Parathyroid adenoma (tissue), 2 donors: ENCODE data around the gene ZNF627.
"Not testable (repeated sequence)": the region's sequence is repeated elsewhere in the genome, so short reads cannot be mapped to it uniquely, and the experiment has no call there.

Experiments
- H2AFZ ChIP-seq: fragments of 300-600 bp; sonication (generic); one replicate; pipeline ENCODE4 v1.7.0; 2017; ENCODE audit warnings: antibody characterized with exemption, mild to moderate bottlenecking
- H3K27ac ChIP-seq: fragments of 300-600 bp; sonication (generic); one replicate; pipeline ENCODE4 v1.7.0; 2017
- H3K27me3 ChIP-seq: fragments of 300-600 bp; sonication (generic); one replicate; pipeline ENCODE4 v1.7.0; 2017; ENCODE audit warnings: low read length; ENCODE audit not compliant: control insufficient read depth, insufficient read depth
- H3K36me3 ChIP-seq: fragments of 300-600 bp; sonication (generic); one replicate; pipeline ENCODE4 v1.7.0; 2017; ENCODE audit warnings: low read length; ENCODE audit not compliant: control insufficient read depth, insufficient read depth
- H3K4me1 ChIP-seq: fragments of 300-600 bp; sonication (generic); one replicate; pipeline ENCODE4 v1.7.0; 2017; ENCODE audit warnings: control low read depth
- H3K4me2 ChIP-seq: fragments of 300-600 bp; sonication (generic); one replicate; pipeline ENCODE4 v1.7.0; 2017; ENCODE audit warnings: low read length
- H3K4me3 ChIP-seq: fragments of 300-600 bp; sonication (generic); one replicate; pipeline ENCODE4 v1.7.0; 2017; ENCODE audit warnings: low read depth, low read length
- H3K79me2 ChIP-seq: fragments of 300-600 bp; sonication (generic); one replicate; pipeline ENCODE4 v1.7.0; 2017; ENCODE audit warnings: control low read depth
- H3K9ac ChIP-seq: fragments of 300-600 bp; sonication (generic); one replicate; pipeline ENCODE4 v1.7.0; 2017; ENCODE audit warnings: mild to moderate bottlenecking
- H3K9me3 ChIP-seq: fragments of 300-600 bp; sonication (generic); one replicate; pipeline ENCODE4 v1.7.0; 2017; ENCODE audit warnings: low read length; ENCODE audit not compliant: control insufficient read depth
- TF ChIP-seq, protein P1 (sequence below): fragments of 300-600 bp; sonication (generic); IDR thresholded peaks from one replicate; pipeline ENCODE4 v1.7.0; 2017; ENCODE audit warnings: antibody characterized with exemption, mild to moderate bottlenecking
- donor health status: primary hyperparathyroidism.

The ZNF627 gene

DNA sequence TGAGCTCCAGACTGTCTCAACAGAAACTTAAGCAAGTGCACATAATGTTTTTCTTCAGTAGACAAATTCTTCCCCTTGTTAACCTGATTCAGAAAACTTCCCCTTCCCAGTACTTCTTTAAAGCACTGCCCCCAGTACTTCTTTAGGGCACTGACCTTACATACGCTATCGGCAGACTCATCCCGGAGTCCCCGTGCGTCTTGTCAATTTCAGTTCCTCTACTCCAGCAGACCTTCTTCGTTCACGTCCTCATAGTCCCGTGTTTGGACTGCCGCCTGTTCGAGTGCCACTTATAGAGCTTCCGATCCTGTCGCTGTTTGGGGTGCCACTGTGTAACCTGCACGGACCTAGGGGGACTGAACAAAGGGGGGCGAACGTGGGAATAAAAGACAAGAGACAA lies 29.0 kb downstream of the ZNF627 start:
- no peaks in the 10 kb centered on the region for H3K36me3 ChIP-seq
- H3K9me3 ChIP-seq, result no peaks in the 10 kb centered on the region

DNA sequence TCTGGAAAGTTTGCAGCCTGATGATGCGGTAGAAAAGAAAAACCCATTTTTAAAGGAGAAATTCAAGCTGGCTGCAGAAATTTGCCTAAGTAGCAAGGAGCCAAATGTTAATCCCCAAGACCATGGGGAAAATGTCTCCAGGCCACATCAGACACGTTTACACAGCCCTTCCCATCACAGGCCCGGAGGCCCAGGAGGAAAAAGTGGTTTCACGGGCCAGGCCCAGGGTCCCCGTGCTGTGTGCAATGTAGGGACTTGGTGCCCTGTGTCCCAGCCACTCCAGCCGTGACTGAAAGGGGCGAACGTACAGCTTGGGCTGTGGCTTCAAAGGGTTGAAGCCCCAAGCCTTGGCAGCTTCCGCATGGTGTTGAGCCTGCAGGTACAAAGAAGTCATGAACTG lies 35.9 kb downstream of the ZNF627 start:
- TF ChIP-seq, protein P1, sequence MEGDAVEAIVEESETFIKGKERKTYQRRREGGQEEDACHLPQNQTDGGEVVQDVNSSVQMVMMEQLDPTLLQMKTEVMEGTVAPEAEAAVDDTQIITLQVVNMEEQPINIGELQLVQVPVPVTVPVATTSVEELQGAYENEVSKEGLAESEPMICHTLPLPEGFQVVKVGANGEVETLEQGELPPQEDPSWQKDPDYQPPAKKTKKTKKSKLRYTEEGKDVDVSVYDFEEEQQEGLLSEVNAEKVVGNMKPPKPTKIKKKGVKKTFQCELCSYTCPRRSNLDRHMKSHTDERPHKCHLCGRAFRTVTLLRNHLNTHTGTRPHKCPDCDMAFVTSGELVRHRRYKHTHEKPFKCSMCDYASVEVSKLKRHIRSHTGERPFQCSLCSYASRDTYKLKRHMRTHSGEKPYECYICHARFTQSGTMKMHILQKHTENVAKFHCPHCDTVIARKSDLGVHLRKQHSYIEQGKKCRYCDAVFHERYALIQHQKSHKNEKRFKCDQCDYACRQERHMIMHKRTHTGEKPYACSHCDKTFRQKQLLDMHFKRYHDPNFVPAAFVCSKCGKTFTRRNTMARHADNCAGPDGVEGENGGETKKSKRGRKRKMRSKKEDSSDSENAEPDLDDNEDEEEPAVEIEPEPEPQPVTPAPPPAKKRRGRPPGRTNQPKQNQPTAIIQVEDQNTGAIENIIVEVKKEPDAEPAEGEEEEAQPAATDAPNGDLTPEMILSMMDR, result no peak
- Histone ChIP-seq H3K9me3 (no peaks in the 10 kb centered on the region), H3K4me1 (no peaks in the 10 kb centered on the region), H3K27me3 (no peaks in the 10 kb centered on the region), H2AFZ (no peak overlapping the region), H3K4me3 (no peak overlapping the region), H3K36me3 (no peaks in the 10 kb centered on the region), H3K79me2 (no peaks in the 10 kb centered on the region), H3K9ac (no peak overlapping the region), H3K27ac (no peak overlapping the region), H3K4me2 (no peak overlapping the region)

More for the DNA sequence above, 29.0 kb downstream of the ZNF627 start:
- Histone ChIP-seq H3K79me2 (no peaks in the 10 kb centered on the region), H3K27ac (no peak overlapping the region), H3K4me1 (no peaks in the 10 kb centered on the region), H3K4me2 (no peak overlapping the region), H3K4me3 (no peak overlapping the region), H3K9ac (no peak overlapping the region), H2AFZ (no peak overlapping the region), H3K27me3 (no peaks in the 10 kb centered on the region)
- TF ChIP-seq, protein P1, result no peak

DNA sequence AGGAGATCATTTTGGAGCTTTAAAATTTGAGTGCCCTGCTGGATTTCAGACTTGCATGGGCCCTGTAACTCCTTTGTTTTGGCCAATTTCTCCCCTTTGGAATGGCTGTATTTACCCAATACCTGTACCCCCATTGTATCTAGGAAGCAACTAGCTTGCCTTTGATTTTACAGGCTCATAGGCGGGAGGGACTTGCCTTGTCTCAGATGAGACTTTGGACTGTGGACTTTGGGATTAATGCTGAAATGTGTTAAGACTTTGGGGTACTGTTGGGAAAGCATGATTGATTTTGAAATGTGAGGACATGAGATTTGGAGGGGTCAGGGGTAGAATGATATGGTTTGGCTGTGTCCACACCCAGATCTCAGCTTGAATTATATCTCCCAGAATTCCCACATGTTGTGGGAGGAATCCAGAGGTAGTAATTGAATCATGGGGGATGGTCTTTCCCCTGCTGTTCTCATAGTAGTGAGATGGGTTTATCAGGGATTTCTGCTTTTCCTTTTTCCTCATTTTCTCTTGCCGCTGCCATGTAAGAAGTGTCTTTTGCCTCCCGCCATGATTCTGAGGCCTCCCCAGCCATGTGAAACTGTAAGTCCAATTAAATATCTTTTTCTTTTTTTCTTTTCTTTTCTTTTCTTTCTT lies 36.9 kb downstream of the ZNF627 start:
- H2AFZ ChIP-seq, H3K9me3 ChIP-seq, H3K27me3 ChIP-seq, H3K79me2 ChIP-seq, H3K9ac ChIP-seq, H3K36me3 ChIP-seq, H3K4me1 ChIP-seq, H3K27ac ChIP-seq, H3K4me2 ChIP-seq, H3K4me3 ChIP-seq: not testable (repeated sequence)

DNA sequence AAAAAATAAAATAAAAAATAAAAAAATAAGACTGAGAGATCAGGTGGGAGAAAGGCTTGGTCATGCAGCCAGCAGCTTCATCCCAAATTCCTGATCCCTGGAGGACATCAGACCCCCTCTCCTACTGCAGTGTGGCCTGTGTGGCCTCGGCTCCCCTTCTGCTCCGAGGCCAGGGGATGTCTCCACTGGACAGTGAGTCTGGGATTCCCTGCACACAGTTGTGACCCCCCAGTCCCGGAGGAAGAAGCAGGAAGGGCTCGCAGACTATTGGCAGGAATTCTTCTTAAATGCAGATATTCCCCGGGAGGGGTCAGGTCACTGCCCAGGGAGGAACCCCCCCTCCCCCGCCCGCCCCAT lies 41.9 kb downstream of the ZNF627 start:
- Histone ChIP-seq H3K4me2 (peak overlapping the region; percentile 99), H3K36me3 (no peaks in the 10 kb centered on the region), H2AFZ (no peak overlapping the region), H3K27ac (no peak overlapping the region), H3K79me2 (no peaks in the 10 kb centered on the region), H3K9me3 (no peaks in the 10 kb centered on the region), H3K27me3 (no peaks in the 10 kb centered on the region), H3K4me3 (peak overlapping the region; percentile 66), H3K9ac (no peak overlapping the region), H3K4me1 (no peaks in the 10 kb centered on the region)
- TF ChIP-seq, protein P1, result no peak

DNA sequence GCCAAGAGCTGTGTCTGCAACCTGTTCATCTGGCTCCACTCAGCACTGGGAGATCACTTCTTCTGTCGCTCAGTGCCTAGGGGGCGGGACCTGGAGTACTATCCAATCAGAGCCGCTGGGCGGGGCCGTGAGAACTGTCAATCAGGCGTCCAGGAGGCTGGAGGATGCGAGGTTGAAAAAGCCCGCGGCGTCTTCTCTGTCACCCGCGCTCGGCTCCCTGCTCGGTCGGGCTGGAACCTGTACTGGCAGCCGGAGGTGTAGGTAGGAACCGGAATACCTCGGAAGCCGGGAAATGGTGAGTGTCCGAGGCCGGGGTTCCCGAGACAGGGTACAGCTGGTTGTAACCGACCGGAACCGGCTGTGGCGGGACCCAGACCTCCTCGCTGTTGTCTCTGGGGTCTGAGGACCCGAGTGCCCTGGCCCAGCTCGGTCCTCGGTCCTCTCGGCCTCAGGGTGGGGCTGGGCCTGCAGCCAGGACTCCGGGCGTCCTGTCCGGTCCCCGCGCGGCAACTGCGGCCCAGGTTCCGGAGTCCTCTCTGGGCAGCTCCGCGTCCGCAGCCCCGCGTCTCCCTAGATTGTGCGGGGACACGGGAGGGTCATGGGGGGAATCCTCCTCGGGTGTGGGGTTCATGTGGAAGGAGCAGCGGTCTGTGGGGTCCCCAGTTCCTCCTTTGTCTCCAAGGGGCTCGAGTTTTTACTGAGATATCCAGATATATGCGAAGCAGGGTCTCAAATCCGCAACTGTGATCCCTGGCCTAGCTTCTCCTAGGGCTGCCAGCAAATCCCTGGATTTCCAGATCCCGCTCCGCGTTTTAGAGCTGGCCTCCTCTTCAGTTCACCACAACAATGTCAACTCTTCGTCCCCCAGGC lies 42.6 kb downstream of the ZNF627 start:
- H3K4me2 ChIP-seq, result peak overlapping the region; percentile 99
- H3K36me3 ChIP-seq, result no peaks in the 10 kb centered on the region
- H3K27ac ChIP-seq, result no peak overlapping the region
- no peaks in the 10 kb centered on the region for H3K4me1 ChIP-seq
- TF ChIP-seq, protein P1, result no peak
- H3K9me3 ChIP-seq, result no peaks in the 10 kb centered on the region
- peak overlapping the region; percentile 66 for H3K4me3 ChIP-seq
- H2AFZ ChIP-seq, result peak overlapping the region; percentile 80
- no peak overlapping the region for H3K9ac ChIP-seq
- H3K27me3 ChIP-seq, result no peaks in the 10 kb centered on the region
- H3K79me2 ChIP-seq, result no peaks in the 10 kb centered on the region
